Activated T-cell treated with anti-CD3 and anti-CD28 coated beads, Interleukin-2, amount 50 U/mL, for 24 hours (primary cell): ENCODE data around the gene REEP1.

ENCODE experiments used
- DNase-seq: peaks from one replicate; pipeline ENCODE4 v3.0.0-alpha.2; 2020
- H3K27ac Mint-ChIP-seq: 2 replicates; pipeline ENCODE4 v1.8.0; 2020; ENCODE audit warnings: mild to moderate bottlenecking, mixed read lengths
- H3K27me3 Mint-ChIP-seq: 2 replicates; pipeline ENCODE4 v1.8.0; 2020; ENCODE audit warnings: mixed read lengths
- H3K36me3 Mint-ChIP-seq: 2 replicates; pipeline ENCODE4 v1.8.0; 2020; ENCODE audit warnings: low read depth, mixed read lengths
- H3K4me1 Mint-ChIP-seq: 2 replicates; pipeline ENCODE4 v1.8.0; 2020; ENCODE audit warnings: low read depth, mixed read lengths
- H3K4me3 Mint-ChIP-seq: 2 replicates; pipeline ENCODE4 v1.8.0; 2020; ENCODE audit warnings: mild to moderate bottlenecking, moderate library complexity, mixed read lengths
- H3K9me3 Mint-ChIP-seq: 2 replicates; pipeline ENCODE4 v1.8.0; 2020; ENCODE audit warnings: mixed read lengths

Gene REEP1

GRCh38 chr2:86193901-86194567 is 143.4 kb downstream of the REEP1 start:
- peaks cover 61% of the 10 kb centered on the region for H3K36me3 Mint-ChIP-seq
- no peak for DNase-seq
- H3K9me3 Mint-ChIP-seq, result no peaks in the 10 kb centered on the region
- H3K4me3 Mint-ChIP-seq, result peak overlapping the region; percentile 91
- no peaks in the 10 kb centered on the region for H3K27me3 Mint-ChIP-seq
- H3K27ac Mint-ChIP-seq, result peak overlapping the region; percentile 97
- peaks cover 60% of the 10 kb centered on the region for H3K4me1 Mint-ChIP-seq

- H3K27me3 Mint-ChIP-seq, result no peaks in the 10 kb centered on the region
- H3K9me3 Mint-ChIP-seq, result no peaks in the 10 kb centered on the region
- peaks cover 86% of the 10 kb centered on the region for H3K36me3 Mint-ChIP-seq
- no peak for DNase-seq
- no peak overlapping the region for H3K27ac Mint-ChIP-seq
- H3K4me1 Mint-ChIP-seq, result peaks cover 85% of the 10 kb centered on the region
- H3K4me3 Mint-ChIP-seq, result no peak overlapping the region
Measured at GRCh38 chr2:86189782-86190416, 147.5 kb downstream of the REEP1 start.

DNA sequence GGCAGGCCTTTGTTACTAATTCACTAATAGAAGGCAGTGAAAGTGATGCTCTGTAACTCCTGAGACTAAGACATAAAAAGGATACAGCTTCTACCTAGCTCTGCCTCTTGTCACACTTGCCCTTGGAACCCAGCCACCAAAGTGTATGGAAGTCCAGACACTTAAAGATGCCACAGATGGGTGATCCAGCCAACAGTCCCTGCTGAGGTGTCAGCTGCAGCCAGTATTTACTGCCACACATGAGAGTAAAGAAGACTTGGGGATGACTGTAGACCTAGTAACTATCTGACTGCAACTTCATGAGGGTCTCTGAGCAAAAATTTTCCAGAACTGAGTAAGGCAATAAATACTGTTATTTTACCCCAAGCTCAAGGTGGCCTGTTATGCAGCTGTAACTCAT is 151.0 kb downstream of the REEP1 start:
- Mint-ChIP-seq H3K4me1 (peaks cover 82% of the 10 kb centered on the region), H3K27me3 (no peaks in the 10 kb centered on the region), H3K36me3 (peaks cover 75% of the 10 kb centered on the region), H3K4me3 (no peak overlapping the region), H3K9me3 (no peaks in the 10 kb centered on the region), H3K27ac (peak overlapping the region; percentile 94)
- no peak for DNase-seq

- Mint-ChIP-seq H3K9me3 (no peaks in the 10 kb centered on the region), H3K4me1 (peaks cover 74% of the 10 kb centered on the region), H3K27me3 (no peaks in the 10 kb centered on the region), H3K4me3 (peak overlapping the region; percentile 57), H3K36me3 (peaks cover 71% of the 10 kb centered on the region), H3K27ac (peak overlapping the region; percentile 94)
- no peak for DNase-seq
Measured at GRCh38 chr2:86185517-86186212, 151.8 kb downstream of the REEP1 start.

GRCh38 chr2:86176597-86176996 is 160.8 kb downstream of the REEP1 start:
- Mint-ChIP-seq H3K9me3 (no peaks in the 10 kb centered on the region), H3K27ac (no peak overlapping the region)

DNA sequence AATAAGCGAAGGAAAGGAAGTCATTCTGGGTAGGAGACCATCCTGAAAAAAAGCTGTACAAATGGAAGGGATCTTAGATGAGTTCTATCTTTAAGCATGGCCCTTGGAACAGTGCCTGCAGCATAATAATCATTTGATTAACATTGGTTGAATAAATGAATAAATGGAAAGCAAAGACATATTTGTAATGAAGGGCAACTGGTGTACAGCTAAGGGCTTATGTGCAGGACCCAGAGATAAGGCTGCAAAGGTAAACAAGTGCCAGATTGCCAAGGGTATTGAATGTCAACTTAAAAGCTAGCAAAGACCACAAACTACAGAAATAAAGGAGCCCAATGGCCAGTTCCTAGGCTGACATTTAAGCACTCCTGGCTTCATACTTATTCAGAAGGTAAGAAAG is 161.6 kb downstream of the REEP1 start:
- Mint-ChIP-seq H3K4me3 (no peak overlapping the region), H3K27me3 (no peaks in the 10 kb centered on the region), H3K9me3 (no peaks in the 10 kb centered on the region), H3K36me3 (peaks cover 92% of the 10 kb centered on the region), H3K27ac (no peak overlapping the region), H3K4me1 (peaks cover 19% of the 10 kb centered on the region)
- no peak for DNase-seq

More at GRCh38 chr2:86176597-86176996, 160.8 kb downstream of the REEP1 start:
- Mint-ChIP-seq H3K27me3 (no peaks in the 10 kb centered on the region), H3K4me1 (peaks cover 20% of the 10 kb centered on the region), H3K4me3 (no peak overlapping the region), H3K36me3 (peaks cover 88% of the 10 kb centered on the region)
- no peak for DNase-seq

DNA sequence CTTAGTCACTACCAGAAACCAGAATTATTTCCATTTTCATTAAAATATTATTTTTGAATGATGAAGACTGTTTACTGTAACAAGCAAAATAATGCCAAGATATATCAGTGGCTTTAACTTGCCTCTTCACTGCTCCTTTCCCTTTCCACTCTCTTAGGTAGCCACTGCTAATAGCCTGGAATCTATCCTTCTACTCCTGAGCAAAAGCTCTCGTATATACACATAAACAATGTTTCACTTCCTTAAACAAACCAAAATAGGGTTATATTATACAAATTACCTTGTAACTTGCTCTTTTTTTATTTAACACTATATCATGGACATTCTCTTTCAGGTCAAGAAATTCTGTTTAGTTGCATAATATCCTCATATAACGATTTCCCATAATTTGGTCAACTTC is 163.0 kb downstream of the REEP1 start:
- Mint-ChIP-seq H3K4me1 (peaks cover 19% of the 10 kb centered on the region), H3K4me3 (no peak overlapping the region), H3K9me3 (no peaks in the 10 kb centered on the region), H3K27ac (no peak overlapping the region), H3K36me3 (peaks cover 92% of the 10 kb centered on the region), H3K27me3 (no peaks in the 10 kb centered on the region)
- no peak for DNase-seq

DNA sequence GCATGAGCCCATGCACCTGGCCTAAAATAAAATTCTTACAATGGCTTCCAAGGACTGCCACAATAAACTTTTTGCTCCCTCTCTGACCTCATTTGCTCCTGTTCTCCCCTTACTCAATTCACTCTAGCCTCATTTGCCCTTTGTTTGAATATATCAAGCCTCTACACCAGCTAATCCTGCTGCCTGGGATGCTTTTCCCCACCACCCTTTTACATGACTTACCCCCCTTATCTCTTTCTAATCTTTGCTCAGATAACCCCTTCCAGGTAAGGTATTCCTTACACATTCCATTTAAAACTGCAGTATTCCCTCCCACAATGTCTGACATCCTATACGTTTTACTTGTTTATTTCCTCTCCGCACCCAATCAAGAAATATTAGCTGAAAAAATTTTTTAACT is 164.8 kb downstream of the REEP1 start:
- peak overlapping the region; percentile 54 for H3K27ac Mint-ChIP-seq
- H3K36me3 Mint-ChIP-seq, result peaks cover 93% of the 10 kb centered on the region
- no peak for DNase-seq
- no peak overlapping the region for H3K4me3 Mint-ChIP-seq
- no peaks in the 10 kb centered on the region for H3K27me3 Mint-ChIP-seq
- peaks cover 19% of the 10 kb centered on the region for H3K4me1 Mint-ChIP-seq
- H3K9me3 Mint-ChIP-seq, result no peaks in the 10 kb centered on the region

- Mint-ChIP-seq H3K36me3 (peaks cover 91% of the 10 kb centered on the region), H3K27me3 (no peaks in the 10 kb centered on the region), H3K27ac (no peak overlapping the region), H3K4me3 (no peak overlapping the region), H3K4me1 (peaks cover 13% of the 10 kb centered on the region), H3K9me3 (no peaks in the 10 kb centered on the region)
- no peak for DNase-seq
Measured at GRCh38 chr2:86171295-86171694, 166.1 kb downstream of the REEP1 start.

- DNase-seq, result no peak
- Mint-ChIP-seq H3K9me3 (no peaks in the 10 kb centered on the region), H3K4me1 (peaks cover 7% of the 10 kb centered on the region), H3K27me3 (no peaks in the 10 kb centered on the region), H3K4me3 (no peak overlapping the region), H3K27ac (no peak overlapping the region), H3K36me3 (peaks cover 90% of the 10 kb centered on the region)
Measured at GRCh38 chr2:86170449-86170848, 167.0 kb downstream of the REEP1 start.
